H9 (cell line): Measurements from ENCODE around the gene DNASE1L2. TPM values are rescaled to one million over a fixed set of nuclear protein-coding genes. Genes with fewer than 3 reads are reported as not detected.
"Not testable (repeated sequence)": the region's sequence is repeated elsewhere in the genome, so short reads cannot be mapped to it uniquely, and the experiment has no call there.

Source experiments
- DNase-seq: peaks from one replicate; pipeline ENCODE4 v3.0.0-alpha.2; 2017
- H2AFZ ChIP-seq: one replicate; pipeline ENCODE4 v1.6.1; 2013; ENCODE audit warnings: mild to moderate bottlenecking, low read length, control low read depth, moderate library complexity
- H2AK5ac ChIP-seq: 2 replicates; pipeline ENCODE4 v1.6.1; 2013; ENCODE audit warnings: low read length, control low read depth, mixed read lengths; ENCODE audit not compliant: insufficient read length
- H2BK120ac ChIP-seq: one replicate; pipeline ENCODE4 v1.6.1; 2013; ENCODE audit warnings: low read depth, mild to moderate bottlenecking, low read length, control low read depth, inconsistent platforms; ENCODE audit not compliant: poor library complexity, severe bottlenecking
- H2BK12ac ChIP-seq: 2 replicates; pipeline ENCODE4 v1.6.1; 2013; ENCODE audit warnings: low read length, control low read depth, mixed read lengths, low read depth; ENCODE audit not compliant: insufficient read length
- H2BK15ac ChIP-seq: 2 replicates; pipeline ENCODE4 v1.6.1; 2013; ENCODE audit warnings: low read depth, low read length, control low read depth
- H2BK20ac ChIP-seq: one replicate; pipeline ENCODE4 v1.6.1; 2013; ENCODE audit warnings: low read depth, mild to moderate bottlenecking, low read length, control low read depth, inconsistent platforms; ENCODE audit not compliant: poor library complexity, severe bottlenecking
- H2BK5ac ChIP-seq: 2 replicates; pipeline ENCODE4 v1.6.1; 2013; ENCODE audit warnings: low read length, control low read depth, mixed read lengths; ENCODE audit not compliant: insufficient read length
- H3K14ac ChIP-seq: 2 replicates; pipeline ENCODE4 v1.6.1; 2013; ENCODE audit warnings: low read length, control low read depth; ENCODE audit not compliant: insufficient read depth
- H3K18ac ChIP-seq: 2 replicates; pipeline ENCODE4 v1.6.1; 2013; ENCODE audit warnings: low read depth, mild to moderate bottlenecking, mixed read lengths, low read length, control low read depth; ENCODE audit not compliant: insufficient read length
- H3K23ac ChIP-seq: 2 replicates; pipeline ENCODE4 v1.6.1; 2013; ENCODE audit warnings: low read length, control low read depth, mixed read lengths, low read depth; ENCODE audit not compliant: insufficient read length
- H3K23me2 ChIP-seq: 2 replicates; pipeline ENCODE4 v1.6.1; 2013; ENCODE audit warnings: low read depth, mild to moderate bottlenecking, mixed read lengths, low read length, control low read depth; ENCODE audit not compliant: insufficient read length, poor library complexity, severe bottlenecking
- H3K27ac ChIP-seq: 2 replicates; pipeline ENCODE4 v1.5.1; 2013; ENCODE audit warnings: low read length, control low read depth, mixed read lengths, low read depth; ENCODE audit not compliant: insufficient read length
- H3K27me3 ChIP-seq: 2 replicates; pipeline ENCODE4 v1.6.1; 2013; ENCODE audit warnings: low read length, control low read depth, inconsistent platforms; ENCODE audit not compliant: insufficient read depth
- H3K4ac ChIP-seq: 2 replicates; pipeline ENCODE4 v1.6.1; 2013; ENCODE audit warnings: low read depth, mild to moderate bottlenecking, control low read depth, inconsistent platforms, low read length, moderate library complexity
- H3K4me1 ChIP-seq: 2 replicates; pipeline ENCODE4 v1.6.1; 2013; ENCODE audit warnings: low read length, control low read depth, inconsistent platforms; ENCODE audit not compliant: insufficient read depth
- H3K4me2 ChIP-seq: 2 replicates; pipeline ENCODE4 v1.6.1; 2013; ENCODE audit warnings: low read length, control low read depth, mixed read lengths; ENCODE audit not compliant: insufficient read length, insufficient read depth
- H3K56ac ChIP-seq: 2 replicates; pipeline ENCODE4 v1.6.1; 2013; ENCODE audit warnings: low read depth, mild to moderate bottlenecking, mixed read lengths, low read length, control low read depth; ENCODE audit not compliant: insufficient read length
- H3K79me1 ChIP-seq: 2 replicates; pipeline ENCODE4 v1.6.1; 2013; ENCODE audit warnings: low read depth, mild to moderate bottlenecking, moderate library complexity, low read length, control low read depth, inconsistent platforms; ENCODE audit not compliant: insufficient read depth, poor library complexity, severe bottlenecking
- H3K79me2 ChIP-seq: 2 replicates; pipeline ENCODE4 v1.6.1; 2013; ENCODE audit warnings: low read length, control low read depth, inconsistent platforms; ENCODE audit not compliant: insufficient read depth
- H3K9ac ChIP-seq: 2 replicates; pipeline ENCODE4 v1.6.1; 2013; ENCODE audit warnings: low read length, control low read depth, mixed read lengths; ENCODE audit not compliant: insufficient read length; ENCODE audit errors: extremely low read depth
- H3K9me3 ChIP-seq: one replicate; pipeline ENCODE4 v1.6.1; 2013; ENCODE audit warnings: low read depth, low read length, inconsistent platforms; ENCODE audit not compliant: control insufficient read depth
- H3T11ph ChIP-seq: one replicate; pipeline ENCODE4 v1.6.1; 2013; ENCODE audit warnings: mild to moderate bottlenecking, low read length, control low read depth, inconsistent platforms
- H4K20me1 ChIP-seq: one replicate; pipeline ENCODE4 v1.6.1; 2013; ENCODE audit not compliant: control insufficient read depth, insufficient read length, insufficient read depth
- H4K5ac ChIP-seq: 2 replicates; pipeline ENCODE4 v1.6.1; 2013; ENCODE audit warnings: low read depth, mild to moderate bottlenecking, mixed read lengths, low read length, control low read depth; ENCODE audit not compliant: insufficient read length
- H4K8ac ChIP-seq: replicated peaks from 2 replicates; pipeline ENCODE4 v1.6.1; 2013; ENCODE audit warnings: low read length, control low read depth, mixed read lengths, low read depth; ENCODE audit not compliant: insufficient read length
- H4K91ac ChIP-seq: 2 replicates; pipeline ENCODE4 v1.6.1; 2013; ENCODE audit warnings: low read depth, mild to moderate bottlenecking, moderate library complexity, mixed read lengths, low read length, control low read depth; ENCODE audit not compliant: insufficient read length
- H3K27ac Mint-ChIP-seq, 3 experiments: 2 replicates in 2 of 3; 3 replicates in 1 of 3; pipeline ENCODE4 v1.8.0; 2020 to 2021; ENCODE audit warnings: mixed read lengths in 3 of 3, mild to moderate bottlenecking in 1 of 3, moderate library complexity in 1 of 3
- H3K27me3 Mint-ChIP-seq: 2 replicates; pipeline ENCODE4 v1.8.0; 2021; ENCODE audit warnings: low read depth, mild to moderate bottlenecking, moderate library complexity, mixed read lengths
- H3K36me3 Mint-ChIP-seq, 3 experiments: 2 replicates in 2 of 3; 3 replicates in 1 of 3; pipeline ENCODE4 v1.8.0; 2020 to 2021; ENCODE audit warnings: low read depth in 3 of 3, mixed read lengths in 3 of 3; ENCODE audit not compliant: insufficient read depth in 1 of 3
- H3K4me1 Mint-ChIP-seq, 2 experiments: 2 replicates each; pipeline ENCODE4 v1.8.0; 2020; ENCODE audit warnings: mixed read lengths in 2 of 2
- H3K4me3 Mint-ChIP-seq, 2 experiments: 2 replicates in 1 of 2; 3 replicates in 1 of 2; pipeline ENCODE4 v1.8.0; 2020 to 2021; ENCODE audit warnings: mild to moderate bottlenecking in 2 of 2, mixed read lengths in 2 of 2, moderate library complexity in 1 of 2
- H3K9me3 Mint-ChIP-seq, 2 experiments: 2 replicates in 1 of 2; 3 replicates in 1 of 2; pipeline ENCODE4 v1.8.0; 2020; ENCODE audit warnings: mild to moderate bottlenecking in 2 of 2, mixed read lengths in 2 of 2, moderate library complexity in 1 of 2
- CTCF ChIP-seq: fragments of 200-600 bp; sonication (generic); conservative IDR thresholded peaks from 3 replicates; pipeline ENCODE4 v1.8.0; 2021; ENCODE audit warnings: antibody characterized with exemption, mild to moderate bottlenecking
- whole genome bisulfite sequencing: extraction: QIAGEN DNeasy Blood & Tissue Kit; methylation state at CpG from one replicate; pipeline ENCODE4 v1.1.7; 2013; ENCODE audit warnings: missing lambda C conversion rate, low lambda C conversion rate, mixed read lengths; ENCODE audit not compliant: insufficient read length; ENCODE audit errors: extremely low coverage; 5-methylcytosine and 5-hydroxymethylcytosine counted together
- total RNA-seq: library from RNA; stranded (reverse); gene quantifications from 2 replicates; pipeline ENCODE4 v1.2.1, GENCODE V29; 2021

DNASE1L2 gene
- total RNA-seq, 1 experiment from 2014 or later: 2.5 TPM

GRCh38 chr16:2257726-2258125 lies 21.5 kb downstream of the DNASE1L2 start:
- Histone ChIP-seq H3K56ac (no peak overlapping the region), H3K23ac (no peak overlapping the region), H4K91ac (no peak overlapping the region), H3K9ac (no peak overlapping the region), H4K8ac (no peak overlapping the region), H2BK5ac (no peak overlapping the region), H3K18ac (no peak overlapping the region), H3T11ph (no peak overlapping the region), H2BK12ac (no peak overlapping the region), H3K79me2 (no peaks in the 10 kb centered on the region), H3K4me2 (no peak overlapping the region), H3K79me1 (peaks cover 6% of the 10 kb centered on the region), H3K9me3 (no peaks in the 10 kb centered on the region), H2BK120ac (no peak overlapping the region), H3K14ac (no peak overlapping the region), H4K5ac (no peak overlapping the region), H3K23me2 (no peaks in the 10 kb centered on the region), H2AK5ac (no peak overlapping the region), H2BK15ac (no peak overlapping the region), H3K27me3 (no peaks in the 10 kb centered on the region), H2BK20ac (no peak overlapping the region), H3K4me1 (no peaks in the 10 kb centered on the region), H3K4ac (no peak overlapping the region), H4K20me1 (peaks cover 2% of the 10 kb centered on the region), H3K27ac (no peak overlapping the region), H2AFZ (no peak overlapping the region)
- peaks cover 8% of the 10 kb centered on the region in 2 experiments for H3K4me1 Mint-ChIP-seq
- H3K9me3 Mint-ChIP-seq: no peaks in the 10 kb centered on the region
- H3K36me3 Mint-ChIP-seq: peaks cover 69 to 99% (median 90%) of the 10 kb centered on the region in 3 experiments
- H3K27ac Mint-ChIP-seq: no peak overlapping the region
- TF ChIP-seq CTCF: no peak
- no peak overlapping the region for H3K4me3 Mint-ChIP-seq
- H3K27me3 Mint-ChIP-seq: no peaks in the 10 kb centered on the region
- no peak for DNase-seq
- no CpG with 5 or more reads among the region's 6 CpGs for WGBS

DNA sequence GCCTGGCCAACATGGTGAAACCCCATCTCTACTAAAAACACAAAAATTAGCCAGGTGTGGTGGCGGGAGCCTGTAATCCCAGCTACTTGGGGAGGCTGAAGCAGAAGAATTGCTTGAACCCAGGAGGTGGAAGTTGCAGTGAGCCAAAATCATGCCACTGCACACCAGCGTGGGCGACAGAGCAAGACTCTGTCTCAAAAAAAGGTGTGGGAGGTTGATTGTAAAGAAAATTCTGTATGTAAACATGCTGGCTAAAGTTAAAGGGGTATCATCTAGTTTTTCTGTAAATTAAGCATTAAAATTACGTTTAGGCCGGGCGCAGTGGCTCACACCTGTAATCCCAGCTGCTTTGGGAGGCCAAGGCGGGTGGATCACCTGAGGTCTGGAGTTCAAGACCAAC lies 22.3 kb downstream of the DNASE1L2 start:
- H3K79me1 ChIP-seq, H3K56ac ChIP-seq, H3K79me2 ChIP-seq, H3K9me3 Mint-ChIP-seq, H2AK5ac ChIP-seq, H4K91ac ChIP-seq, DNase-seq, H4K5ac ChIP-seq, H3K9me3 ChIP-seq, H3K4me1 Mint-ChIP-seq, H3K4me1 ChIP-seq, H3K27me3 Mint-ChIP-seq, H3K9ac ChIP-seq, H3K23ac ChIP-seq, H2BK15ac ChIP-seq, H2BK12ac ChIP-seq, H2BK20ac ChIP-seq, H3K4me2 ChIP-seq, H4K20me1 ChIP-seq, H2BK5ac ChIP-seq, H3K18ac ChIP-seq, H3K27me3 ChIP-seq, H3K14ac ChIP-seq, H3K4me3 Mint-ChIP-seq, H2BK120ac ChIP-seq, H2AFZ ChIP-seq, H4K8ac ChIP-seq, H3K4ac ChIP-seq, H3K23me2 ChIP-seq, H3K27ac ChIP-seq, H3T11ph ChIP-seq: not testable (repeated sequence)
- H3K27ac Mint-ChIP-seq: peak overlapping the region in 1 of 3 experiments; percentile 64; a peak in 1 of 7 replicates
- WGBS: no CpG with 5 or more reads among the region's 7 CpGs
- peaks cover 70 to 99% (median 90%) of the 10 kb centered on the region in 3 experiments for H3K36me3 Mint-ChIP-seq
